Body of pancreas (tissue), 4 donors: ENCODE data around the gene EIF3K. TPM values are rescaled to one million over a fixed set of nuclear protein-coding genes. Genes with fewer than 3 reads are reported as not detected.
A peak's percentile ranks its signal among the peaks of the same experiment; 100 is the strongest.
"Not testable (repeated sequence)": the region's sequence is repeated elsewhere in the genome, so short reads cannot be mapped to it uniquely, and the experiment has no call there.

ENCODE experiments used
- ATAC-seq: fragments of 150-250 bp; one replicate; pipeline ENCODE4 v1.9.1; 2016
- DNase-seq, 4 donors: peaks; one replicate each; pipeline ENCODE4 v3.0.0-alpha.2; 2019
- H3K27ac ChIP-seq, 4 donors: fragments of 200-600 bp; sonication (generic); 1 replicate in 3 of 4; 2 replicates in 1 of 4; pipeline versions ENCODE4 v1.5.1 to v1.6.1; 2016 to 2019; ENCODE audit warnings: mild to moderate bottlenecking in 1 of 4, mixed read lengths in 1 of 4, moderate library complexity in 1 of 4
- H3K27me3 ChIP-seq, 2 donors: fragments of 200-600 bp; sonication (generic); one replicate each; pipeline ENCODE4 v1.6.0; 2016; ENCODE audit warnings: mild to moderate bottlenecking in 1 of 2
- H3K36me3 ChIP-seq, 2 donors: fragments of 200-600 bp; sonication (generic); replicated peaks in 1 of 2; 2 replicates each; pipeline ENCODE4 v1.5.1; 2016; ENCODE audit warnings: low read depth in 2 of 2; ENCODE audit not compliant: insufficient read depth in 1 of 2
- H3K4me1 ChIP-seq: fragments of 200-600 bp; sonication (generic); one replicate; pipeline ENCODE4 v1.6.0; 2016
- H3K4me3 ChIP-seq, 2 donors: fragments of 200-600 bp; sonication (generic); 1 replicate in 1 of 2; 2 replicates in 1 of 2; pipeline ENCODE4 v1.5.1; 2016 to 2019
- H3K9me3 ChIP-seq, 3 donors: fragments of 200-600 bp; sonication (generic); 1 replicate in 2 of 3; 2 replicates in 1 of 3; pipeline ENCODE4 v1.5.1; 2016
- POLR2A ChIP-seq, 3 donors: fragments of 450-650 bp; IDR thresholded peaks; one replicate each; pipeline ENCODE4 v1.6.1; 2016; ENCODE audit warnings: antibody characterized with exemption in 3 of 3, mild to moderate bottlenecking in 2 of 3
- WGBS, 2 donors: methylation state at CpG; one replicate each; pipeline ENCODE4 v1.1.5; 2017; 5-methylcytosine and 5-hydroxymethylcytosine counted together
- intact Hi-C: fragments of 100-400 bp; cut with DNase I; formaldehyde crosslinking; loops from one replicate; pipeline ENCODE4 v1.15.1; 2023
- total RNA-seq, 2 donors: library from RNA; depleted of rRNA; stranded (reverse); fragments of >200 nt; gene quantifications; one replicate each; pipeline ENCODE4 v1.1.0, GENCODE V29; 2016
- TF ChIP-seq, protein P1 (sequence below), 7 experiments: fragments of 450-650 bp in 4 of 7; fragments of 200-600 bp in 3 of 7; sonication (generic) in 3 of 7; IDR thresholded peaks; one replicate each; pipeline ENCODE4 v1.5.1; 2016 to 2019; ENCODE audit warnings: antibody characterized with exemption in 7 of 7

Gene EIF3K
- total RNA-seq, 2 donors from 2014 or later, result 108 to 169 TPM

DNA sequence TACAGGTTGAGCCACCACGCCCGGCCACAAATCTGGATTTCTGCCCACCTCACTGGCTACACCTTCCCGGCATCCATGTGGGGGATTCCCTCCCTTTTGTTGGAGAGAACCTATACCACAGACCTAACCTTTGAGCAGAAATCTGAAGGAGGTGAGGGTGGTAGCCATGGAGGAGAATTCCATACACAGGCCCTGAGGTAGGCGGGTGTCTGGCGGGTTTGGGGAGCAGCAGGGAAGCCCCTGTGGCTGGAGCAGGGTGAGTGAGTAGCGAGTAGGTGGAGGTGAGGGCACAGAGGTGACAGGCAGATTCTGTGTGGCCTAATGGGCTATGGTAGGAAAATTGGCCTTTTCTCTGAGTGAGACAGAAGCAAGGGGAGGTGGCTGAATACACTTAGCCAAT, 10.6 kb downstream of the EIF3K start:
- TF ChIP-seq, protein P1, sequence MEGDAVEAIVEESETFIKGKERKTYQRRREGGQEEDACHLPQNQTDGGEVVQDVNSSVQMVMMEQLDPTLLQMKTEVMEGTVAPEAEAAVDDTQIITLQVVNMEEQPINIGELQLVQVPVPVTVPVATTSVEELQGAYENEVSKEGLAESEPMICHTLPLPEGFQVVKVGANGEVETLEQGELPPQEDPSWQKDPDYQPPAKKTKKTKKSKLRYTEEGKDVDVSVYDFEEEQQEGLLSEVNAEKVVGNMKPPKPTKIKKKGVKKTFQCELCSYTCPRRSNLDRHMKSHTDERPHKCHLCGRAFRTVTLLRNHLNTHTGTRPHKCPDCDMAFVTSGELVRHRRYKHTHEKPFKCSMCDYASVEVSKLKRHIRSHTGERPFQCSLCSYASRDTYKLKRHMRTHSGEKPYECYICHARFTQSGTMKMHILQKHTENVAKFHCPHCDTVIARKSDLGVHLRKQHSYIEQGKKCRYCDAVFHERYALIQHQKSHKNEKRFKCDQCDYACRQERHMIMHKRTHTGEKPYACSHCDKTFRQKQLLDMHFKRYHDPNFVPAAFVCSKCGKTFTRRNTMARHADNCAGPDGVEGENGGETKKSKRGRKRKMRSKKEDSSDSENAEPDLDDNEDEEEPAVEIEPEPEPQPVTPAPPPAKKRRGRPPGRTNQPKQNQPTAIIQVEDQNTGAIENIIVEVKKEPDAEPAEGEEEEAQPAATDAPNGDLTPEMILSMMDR (IDR thresholded peaks at IDR 0.05), result no peak
- no peak for TF ChIP-seq POLR2A (IDR thresholded peaks at IDR 0.05)
- no peak overlapping the region for H3K27ac ChIP-seq
- 93 to 100% methylated on average over 3 to 6 of the region's 6 CpGs for WGBS, 2 donors
- no peaks in the 10 kb centered on the region for H3K4me1 ChIP-seq
- no peaks in the 10 kb centered on the region for H3K9me3 ChIP-seq
- DNase-seq, result no peak
- no peaks in the 10 kb centered on the region for H3K27me3 ChIP-seq
- H3K4me3 ChIP-seq, result no peak overlapping the region
- peaks cover 9 to 26% of the 10 kb centered on the region in 2 donors for H3K36me3 ChIP-seq
- ATAC-seq, result no peak
- intact Hi-C loops, result no loop called here

DNA sequence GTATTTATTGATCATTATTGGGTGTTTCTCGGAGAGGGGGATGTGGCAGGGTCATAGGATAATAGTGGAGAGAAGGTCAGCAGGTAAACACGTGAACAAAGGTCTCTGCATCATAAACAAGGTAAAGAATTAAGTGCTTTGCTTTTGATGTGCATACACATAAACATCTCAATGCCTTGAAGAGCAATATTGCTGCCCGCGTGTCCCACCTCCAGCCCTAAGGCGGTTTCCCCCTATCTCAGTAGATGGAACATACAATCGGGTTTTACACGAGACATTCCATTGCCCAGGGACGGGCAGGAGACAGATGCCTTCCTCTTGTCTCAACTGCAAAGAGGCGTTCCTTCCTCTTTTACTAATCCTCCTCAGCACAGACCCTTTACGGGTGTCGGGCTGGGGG, 12.3 kb downstream of the EIF3K start:
- DNase-seq, H3K27me3 ChIP-seq, ATAC-seq, H3K9me3 ChIP-seq, H3K27ac ChIP-seq, H3K4me1 ChIP-seq, H3K4me3 ChIP-seq: not testable (repeated sequence)
- 80 to 83% methylated on average over 11 of the region's 11 CpGs for WGBS, 2 donors
- H3K36me3 ChIP-seq, result peaks cover 0 to 15% of the 10 kb centered on the region in 2 donors
- intact Hi-C loops, result loop anchor here (10.0 kb wide), 1 partner anchor 116 kb away; no protein-coding TSS in a partner anchor

DNA sequence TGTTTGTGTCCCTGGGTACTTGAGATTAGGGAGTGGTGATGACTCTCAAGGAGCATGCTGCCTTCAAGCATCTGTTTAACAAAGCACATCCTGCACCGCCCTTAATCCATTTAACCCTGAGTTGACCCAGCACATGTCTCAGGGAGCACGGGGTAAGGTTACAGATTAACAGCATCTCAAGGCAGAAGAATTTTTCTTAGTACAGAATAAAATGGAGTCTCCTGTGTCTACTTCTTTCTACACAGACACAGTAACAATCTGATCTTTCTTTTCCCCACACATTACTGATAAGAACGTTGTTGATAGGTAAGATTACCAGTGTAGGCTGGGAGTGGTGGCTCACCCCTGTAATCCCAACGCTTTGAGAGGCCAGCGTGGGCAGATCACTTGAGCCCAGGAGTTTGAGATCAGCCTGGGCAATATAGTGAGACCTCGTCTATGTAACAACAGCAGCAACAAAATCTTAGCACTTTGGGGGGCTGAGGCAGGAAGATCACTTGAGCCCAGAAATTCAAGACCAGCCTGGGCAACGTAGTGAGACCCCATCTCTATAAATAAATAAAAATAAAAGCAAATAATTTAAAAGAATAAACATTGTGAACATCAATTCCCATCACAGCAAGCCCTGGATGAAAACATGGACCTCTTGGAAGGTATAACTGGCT, 13.0 kb downstream of the EIF3K start:
- intact Hi-C loops, result loop anchor here (10.0 kb wide), 1 partner anchor 117 kb away; no protein-coding TSS in a partner anchor
- not testable (repeated sequence) for ATAC-seq, H3K4me3 ChIP-seq, H3K9me3 ChIP-seq, H3K27ac ChIP-seq, H3K27me3 ChIP-seq, H3K4me1 ChIP-seq, DNase-seq
- 74 to 75% methylated on average over 7 of the region's 7 CpGs for WGBS, 2 donors
- peaks cover 0 to 13% of the 10 kb centered on the region in 2 donors for H3K36me3 ChIP-seq

DNA sequence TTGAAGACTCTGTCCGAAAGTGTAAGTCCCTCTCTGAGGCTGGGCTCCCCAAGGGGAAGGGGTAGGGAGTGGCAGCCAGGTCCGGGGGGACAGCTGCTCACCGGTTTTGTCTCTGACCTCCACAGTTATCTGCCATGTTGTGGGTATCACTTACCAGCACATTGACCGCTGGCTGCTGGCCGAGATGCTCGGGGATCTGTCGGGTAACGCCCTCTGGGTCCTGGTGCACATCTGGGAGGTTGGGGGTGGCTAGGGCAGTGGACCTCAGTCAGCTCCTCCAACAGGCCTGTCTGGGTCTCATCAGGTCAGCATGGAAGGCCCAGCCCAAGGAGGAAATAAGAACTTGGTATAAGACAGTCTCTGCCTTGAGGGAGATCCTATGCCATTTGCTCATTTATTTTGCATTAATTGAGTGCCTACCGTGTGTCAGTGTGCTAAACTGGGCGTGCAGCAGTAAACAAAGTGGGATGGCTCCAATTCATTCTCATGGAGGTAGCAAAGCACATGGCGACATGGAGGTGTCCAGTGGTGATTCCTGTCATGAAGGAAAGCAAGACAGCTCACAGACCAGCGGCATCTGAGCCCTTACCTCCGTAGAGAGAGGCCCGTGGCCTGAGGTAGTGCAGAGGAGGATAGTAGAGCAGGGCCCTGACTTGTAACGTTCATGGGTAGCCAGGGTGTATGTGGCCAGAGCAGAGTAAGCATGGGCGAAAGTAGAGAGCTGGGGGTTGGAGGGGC, 13.7 kb downstream of the EIF3K start:
- no peaks in the 10 kb centered on the region for H3K9me3 ChIP-seq
- ATAC-seq (no peak), DNase-seq (no peak)
- no peak overlapping the region for H3K27ac ChIP-seq
- H3K27me3 ChIP-seq, result no peaks in the 10 kb centered on the region
- 90 to 93% methylated on average over 11 to 15 of the region's 16 CpGs for WGBS, 2 donors
- intact Hi-C loops, result loop anchor here (10.0 kb wide), 1 partner anchor 118 kb away; no protein-coding TSS in a partner anchor
- TF ChIP-seq, protein P1 (IDR thresholded peaks at IDR 0.05), result no peak
- TF ChIP-seq POLR2A (IDR thresholded peaks at IDR 0.05), result no peak
- H3K36me3 ChIP-seq, result peaks cover 0 to 13% of the 10 kb centered on the region in 2 donors
- no peaks in the 10 kb centered on the region for H3K4me1 ChIP-seq
- no peak overlapping the region for H3K4me3 ChIP-seq

DNA sequence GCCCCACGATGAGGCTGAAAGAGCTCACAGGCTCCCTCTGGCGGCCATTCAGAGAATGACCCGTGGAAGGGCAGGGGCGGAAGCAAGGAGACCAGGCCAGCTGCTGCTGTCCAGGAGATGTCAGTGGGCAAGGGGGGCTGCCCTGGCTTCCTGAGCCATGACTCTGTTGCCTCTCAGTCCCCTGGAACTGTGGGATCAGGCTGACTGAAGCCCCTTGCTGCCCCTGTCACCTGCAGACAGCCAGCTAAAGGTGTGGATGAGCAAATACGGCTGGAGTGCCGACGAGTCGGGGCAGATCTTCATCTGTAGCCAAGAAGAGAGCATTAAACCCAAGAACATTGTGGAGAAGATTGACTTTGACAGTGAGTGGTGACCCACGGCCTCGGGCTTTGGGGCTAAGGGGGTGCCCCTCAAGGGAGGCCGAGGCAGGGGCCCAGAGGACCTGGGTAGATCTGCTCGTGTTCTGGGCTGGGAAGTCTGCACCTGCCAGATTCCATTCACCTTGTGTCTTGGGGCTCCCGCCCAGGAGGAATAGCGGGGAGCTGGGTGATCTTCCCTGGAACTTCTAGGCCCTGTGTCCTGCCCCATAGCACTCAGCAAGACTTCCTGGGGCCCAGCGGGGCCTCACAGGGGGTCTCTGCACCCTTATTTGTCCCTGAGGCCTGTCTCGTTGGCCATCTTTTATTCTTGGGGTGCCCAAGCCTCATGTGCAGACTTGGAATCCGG, 15.9 kb downstream of the EIF3K start:
- WGBS, 2 donors, result 63 to 69% methylated on average over 13 to 17 of the region's 17 CpGs
- no peaks in the 10 kb centered on the region for H3K4me1 ChIP-seq
- peaks cover 0 to 11% of the 10 kb centered on the region in 2 donors for H3K36me3 ChIP-seq
- H3K9me3 ChIP-seq, result no peaks in the 10 kb centered on the region
- DNase-seq (peak; percentile 73 to 82 (median 77)), ATAC-seq (peak; percentile 63)
- no peak overlapping the region for H3K4me3 ChIP-seq
- intact Hi-C loops, result loop anchor here (10.0 kb wide), 1 partner anchor 120 kb away; no protein-coding TSS in a partner anchor
- no peaks in the 10 kb centered on the region for H3K27me3 ChIP-seq
- no peak for TF ChIP-seq POLR2A (IDR thresholded peaks at IDR 0.05)
- TF ChIP-seq, protein P1 (IDR thresholded peaks at IDR 0.05), result peak; percentile 77 to 92 (median 87)
- H3K27ac ChIP-seq, result peak overlapping the region in 1 of 4 donors; percentile 17
